Activated CD8-positive, alpha-beta T cell treated with anti-CD3 and anti-CD28 coated beads for 36 hours (primary cell): ENCODE data around the gene LENEP. TPM values are rescaled to one million over a fixed set of nuclear protein-coding genes. Genes with fewer than 3 reads are reported as not detected.

Source experiments
- ATAC-seq: fragments of 200-7000 bp; cut with Tn5 transposase; one replicate; pipeline ENCODE4 v1.10.0; 2021; ENCODE audit warnings: mild to moderate bottlenecking, moderate library complexity
- CTCF ChIA-PET: fragments of 350-600 bp; sonication (Branson Sonifier 250); formaldehyde crosslinking; loops from one replicate; lab custom pipeline; 2021; ENCODE audit warnings: antibody characterized with exemption; lab: Charles Lee
- POLR2A ChIA-PET: fragments of 350-600 bp; sonication (Branson Sonifier 250); formaldehyde crosslinking; loops from one replicate; lab custom pipeline; 2021; ENCODE audit warnings: antibody characterized with exemption; lab: Charles Lee
- DNase-seq: peaks from one replicate; pipeline ENCODE4 v3.0.0-alpha.2; 2020
- H3K27ac Mint-ChIP-seq: one replicate; pipeline ENCODE4 v1.8.0; 2021; ENCODE audit warnings: mild to moderate bottlenecking, mixed read lengths
- H3K27me3 Mint-ChIP-seq: one replicate; pipeline ENCODE4 v1.8.0; 2021; ENCODE audit warnings: mixed read lengths
- H3K36me3 Mint-ChIP-seq: one replicate; pipeline ENCODE4 v1.8.0; 2021; ENCODE audit warnings: low read depth, mixed read lengths
- H3K4me1 Mint-ChIP-seq: one replicate; pipeline ENCODE4 v1.8.0; 2021; ENCODE audit warnings: low read depth, mixed read lengths
- H3K4me3 Mint-ChIP-seq: one replicate; pipeline ENCODE4 v1.8.0; 2021; ENCODE audit warnings: mild to moderate bottlenecking, moderate library complexity, mixed read lengths
- H3K9me3 Mint-ChIP-seq: one replicate; pipeline ENCODE4 v1.8.0; 2021; ENCODE audit warnings: mixed read lengths
- CTCF ChIP-seq: fragments of 200-600 bp; IDR thresholded peaks from one replicate; pipeline ENCODE4 v1.8.0; 2022; ENCODE audit warnings: antibody characterized with exemption, mild to moderate bottlenecking
- intact Hi-C: fragments of 100-400 bp; cut with micrococcal nuclease; formaldehyde crosslinking; loops from one replicate; pipeline ENCODE4 v1.10.0; 2022
- total RNA-seq, 2 experiments: library from RNA; stranded (reverse); gene quantifications; one replicate each; pipeline ENCODE4 v1.2.3, GENCODE V29; 2021

The LENEP gene
- total RNA-seq, 2 experiments from 2014 or later: not detected

DNA sequence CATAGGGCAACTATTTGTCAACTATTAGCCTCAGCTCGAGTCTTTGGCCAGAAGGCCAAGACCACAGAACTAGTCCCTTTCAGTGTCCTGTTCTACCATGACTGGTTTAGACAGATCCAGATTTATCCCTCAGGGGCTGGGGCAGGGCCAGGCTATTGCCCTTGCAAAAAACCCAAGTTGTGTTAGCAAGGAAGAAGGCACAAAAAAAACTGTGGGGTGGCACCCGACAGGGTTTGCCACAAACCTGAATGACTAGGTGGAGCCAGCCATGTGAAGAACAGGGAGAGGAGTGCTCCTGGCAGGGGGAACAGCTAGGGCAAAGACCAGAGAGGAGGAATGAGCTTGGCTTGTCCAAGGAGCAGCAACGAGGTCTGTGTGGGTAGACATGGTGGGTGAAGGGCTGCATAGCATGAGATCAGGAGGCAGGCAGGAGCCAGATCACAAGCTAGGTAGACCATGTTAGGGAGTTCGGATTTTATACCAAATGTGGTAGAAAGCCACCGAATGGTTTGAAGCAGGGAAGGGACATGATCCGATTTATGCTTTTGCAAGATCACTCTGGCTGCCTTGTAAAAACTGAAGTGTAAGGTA is 44.6 kb downstream of the LENEP start:
- TF ChIP-seq CTCF: no peak
- Mint-ChIP-seq H3K27me3 (peaks cover 5% of the 10 kb centered on the region), H3K9me3 (no peaks in the 10 kb centered on the region), H3K36me3 (no peaks in the 10 kb centered on the region), H3K27ac (no peak overlapping the region), H3K4me3 (no peak overlapping the region), H3K4me1 (no peaks in the 10 kb centered on the region)
- ChIA-PET POLR2A (no interaction called here), CTCF (interaction anchor here (1.0 to 2.5 kb wide), 7 partner anchors 9 to 48 kb away, joined by 3 to 7 read pairs (median 4); no protein-coding TSS in a partner anchor)
- DNase-seq: no peak
- intact Hi-C loops: no loop called here
- ATAC-seq: no peak

GRCh38 chr1:155038602-155039307 is 45.4 kb downstream of the LENEP start:
- CTCF ChIA-PET: interaction anchor here (1.0 to 2.5 kb wide), 6 partner anchors 8 to 47 kb away, joined by 3 to 7 read pairs (median 5); no protein-coding TSS in a partner anchor
- intact Hi-C loops: no loop called here
- DNase-seq (no peak), ATAC-seq (no peak)
- H3K4me3 Mint-ChIP-seq: no peak overlapping the region
- H3K4me1 Mint-ChIP-seq: no peaks in the 10 kb centered on the region
- POLR2A ChIA-PET: no interaction called here
- H3K9me3 Mint-ChIP-seq: no peaks in the 10 kb centered on the region
- H3K27ac Mint-ChIP-seq: no peak overlapping the region
- H3K27me3 Mint-ChIP-seq: peaks cover 5% of the 10 kb centered on the region
- TF ChIP-seq CTCF: no peak
- H3K36me3 Mint-ChIP-seq: no peaks in the 10 kb centered on the region

- Mint-ChIP-seq H3K36me3 (no peaks in the 10 kb centered on the region), H3K27ac (no peak overlapping the region), H3K9me3 (no peaks in the 10 kb centered on the region), H3K4me3 (no peak overlapping the region), H3K4me1 (no peaks in the 10 kb centered on the region), H3K27me3 (peaks cover 5% of the 10 kb centered on the region)
- CTCF ChIA-PET: interaction anchor here (1.1 to 2.1 kb wide), 4 partner anchors 21 to 133 kb away, joined by 3 to 6 read pairs (median 5); partner anchors contain the start of gene KRTCAP2
- POLR2A ChIA-PET: no interaction called here
- DNase-seq: no peak
- no peak for TF ChIP-seq CTCF
- intact Hi-C loops: no loop called here
- no peak for ATAC-seq
Measured at GRCh38 chr1:155039308-155039669, 45.9 kb downstream of the LENEP start.

GRCh38 chr1:155040358-155041093 is 47.1 kb downstream of the LENEP start:
- H3K4me1 Mint-ChIP-seq: peaks cover 5% of the 10 kb centered on the region

More at GRCh38 chr1:155040358-155041093, 47.1 kb downstream of the LENEP start:
- no peak for DNase-seq
- CTCF ChIA-PET: interaction anchor here (0.7 to 14.7 kb wide), 7 partner anchors 9 to 132 kb away, joined by 3 to 204 read pairs (median 4); partner anchors contain the start of genes ADAM15, EFNA4 and KRTCAP2
- Mint-ChIP-seq H3K36me3 (no peaks in the 10 kb centered on the region), H3K4me3 (no peak overlapping the region), H3K27ac (no peak overlapping the region), H3K9me3 (no peaks in the 10 kb centered on the region), H3K27me3 (peaks cover 7% of the 10 kb centered on the region)
- no peak for TF ChIP-seq CTCF
- ATAC-seq: no peak
- POLR2A ChIA-PET: interaction anchor here (0.6 to 1.0 kb wide), 3 partner anchors 19 to 58 kb away, joined by 3 read pairs; no protein-coding TSS in a partner anchor
- intact Hi-C loops: no loop called here
